BJ (cell line): Measurements from ENCODE around the gene TRIM25. TPM values are rescaled to one million over a fixed set of nuclear protein-coding genes. Genes with fewer than 3 reads are reported as not detected.

Source experiments
- CTCF ChIA-PET: fragments of 350-600 bp; formaldehyde crosslinking; extraction: SDS; loops from one replicate; lab custom pipeline; 2021; ENCODE audit warnings: antibody characterized with exemption, inconsistent platforms; lab: Yijun Ruan, JAX
- POLR2A ChIA-PET: fragments of 300-600 bp; sonication (Branson Sonifier 250); formaldehyde crosslinking; extraction: SDS; loops from one replicate; lab custom pipeline; 2021; ENCODE audit warnings: antibody characterized with exemption; lab: Charles Lee
- DNase-seq: peaks from one replicate; pipeline ENCODE4 v3.0.0-alpha.2; 2011; ENCODE audit warnings: low read depth
- H3K27me3 ChIP-seq: 2 replicates; pipeline ENCODE4 v1.6.0; 2011; ENCODE audit warnings: low read length; ENCODE audit not compliant: control insufficient read depth, insufficient read depth
- H3K36me3 ChIP-seq: 2 replicates; pipeline ENCODE4 v1.5.1; 2011; ENCODE audit warnings: low read length; ENCODE audit not compliant: control insufficient read depth, insufficient read depth
- H3K4me3 ChIP-seq: 2 replicates; pipeline ENCODE4 v1.5.1; 2011; ENCODE audit warnings: low read depth, mild to moderate bottlenecking, control low read depth, low read length
- CTCF ChIP-seq: IDR thresholded peaks from 2 replicates; pipeline ENCODE4 v1.5.1; 2011; ENCODE audit warnings: low read depth, mild to moderate bottlenecking, control low read depth, inconsistent platforms, low read length, moderate library complexity; ENCODE audit not compliant: insufficient read depth
- polyA plus RNA-seq: library from polyadenylated mRNA; depleted of rRNA; stranded (reverse); fragments of >200 nt; gene quantifications from 2 replicates; pipeline ENCODE4 v1.2.3, GENCODE V29; 2011

Gene TRIM25
- polyA plus RNA-seq, 1 experiment = 25.6 TPM

DNA sequence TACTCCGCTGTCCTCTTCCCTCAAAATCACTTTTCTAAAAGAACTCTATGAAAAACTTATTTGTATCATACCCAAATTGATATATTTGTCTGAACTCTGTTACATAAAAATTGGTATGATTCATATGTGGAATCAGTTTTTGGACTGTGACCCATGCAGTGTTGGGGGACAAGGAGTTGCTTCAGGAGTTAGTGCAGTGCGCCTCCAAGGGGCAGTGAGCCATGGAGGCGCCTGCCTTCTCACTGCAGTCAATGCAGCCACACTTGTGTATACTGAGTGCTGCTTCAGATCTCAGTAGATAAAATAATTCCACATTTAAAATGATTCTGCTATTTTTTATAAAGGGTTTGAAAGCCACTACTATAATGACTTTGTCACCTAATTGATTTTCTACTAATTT, 47.4 kb downstream of the TRIM25 start:
- ChIA-PET POLR2A (no interaction called here), CTCF (interaction anchor here (1.2 kb wide), 1 partner anchor 10 kb away, joined by 3 read pairs; no protein-coding TSS in a partner anchor)
- Histone ChIP-seq H3K27me3 (no peaks in the 10 kb centered on the region), H3K4me3 (no peak overlapping the region), H3K36me3 (no peaks in the 10 kb centered on the region)
- DNase-seq = no peak
- no peak for TF ChIP-seq CTCF

GRCh38 chr17:56866076-56866475, 47.8 kb downstream of the TRIM25 start:
- no peaks in the 10 kb centered on the region for H3K27me3 ChIP-seq
- no peaks in the 10 kb centered on the region for H3K36me3 ChIP-seq
- CTCF ChIA-PET = interaction anchor here (1.2 kb wide), 1 partner anchor 10 kb away, joined by 3 read pairs; no protein-coding TSS in a partner anchor
- TF ChIP-seq CTCF = no peak
- H3K4me3 ChIP-seq = no peak overlapping the region
- DNase-seq = no peak
- POLR2A ChIA-PET = no interaction called here

DNA sequence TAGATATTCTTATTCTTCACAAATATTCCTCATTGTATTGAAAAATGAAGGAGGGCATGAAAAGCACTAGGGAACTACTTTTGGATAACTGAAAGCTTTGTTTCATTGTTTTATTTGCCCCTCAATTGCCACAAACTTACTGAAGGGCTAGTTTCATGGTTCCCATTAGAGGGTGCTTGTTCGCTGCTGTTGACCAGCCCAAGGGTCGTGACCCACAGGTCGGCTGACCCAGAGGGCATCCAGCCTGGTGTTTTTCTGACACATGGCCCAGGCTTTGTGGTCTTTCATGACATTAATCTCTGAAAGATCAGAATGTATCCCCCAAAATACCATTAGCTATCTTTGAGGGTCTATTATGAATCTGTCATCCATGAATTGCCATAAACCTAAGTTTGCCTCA, 49.9 kb downstream of the TRIM25 start:
- ChIA-PET CTCF (interaction anchor here (0.7 kb wide), 1 partner anchor 35 kb away, joined by 3 read pairs; no protein-coding TSS in a partner anchor), POLR2A (no interaction called here)
- no peak for TF ChIP-seq CTCF
- no peak overlapping the region for H3K4me3 ChIP-seq
- no peak for DNase-seq
- H3K27me3 ChIP-seq = no peaks in the 10 kb centered on the region
- no peaks in the 10 kb centered on the region for H3K36me3 ChIP-seq

- ChIA-PET POLR2A (no interaction called here), CTCF (interaction anchor here (1.9 kb wide), 1 partner anchor 42 kb away, joined by 4 read pairs; no protein-coding TSS in a partner anchor)
- H3K4me3 ChIP-seq = no peak overlapping the region
- no peak for DNase-seq
- TF ChIP-seq CTCF = no peak
- H3K36me3 ChIP-seq = no peaks in the 10 kb centered on the region
- no peaks in the 10 kb centered on the region for H3K27me3 ChIP-seq
Observed at GRCh38 chr17:56861899-56862298, 52.0 kb downstream of the TRIM25 start.

DNA sequence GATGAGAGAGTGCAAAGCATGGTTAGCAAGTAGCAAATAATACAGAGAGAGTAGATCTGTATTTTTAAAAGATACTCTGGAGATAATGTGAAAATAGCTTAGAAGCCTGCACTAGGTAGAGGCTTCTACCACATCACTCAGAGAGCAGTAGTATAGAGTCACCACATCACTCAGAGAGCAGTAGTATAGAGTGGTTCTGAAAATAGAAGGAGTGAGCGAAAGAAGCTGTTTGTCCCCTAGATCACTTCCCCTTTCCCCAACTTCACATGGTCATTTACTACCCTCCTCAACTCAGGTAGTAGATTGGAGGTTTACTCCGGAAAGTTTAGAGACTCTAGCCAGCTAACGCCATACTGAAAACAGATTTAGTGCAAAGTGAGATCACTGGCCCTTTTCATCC, 62.8 kb downstream of the TRIM25 start:
- no peaks in the 10 kb centered on the region for H3K27me3 ChIP-seq
- peaks cover 5% of the 10 kb centered on the region; the same call in 1 of the 2 replicates for H3K36me3 ChIP-seq
- no peak for TF ChIP-seq CTCF
- CTCF ChIA-PET = interaction anchor here (0.6 to 2.3 kb wide), 5 partner anchors 9 to 259 kb away, joined by 3 to 7 read pairs (median 4); no protein-coding TSS in a partner anchor
- no peak overlapping the region for H3K4me3 ChIP-seq
- POLR2A ChIA-PET = no interaction called here
- no peak for DNase-seq
